Neural crest cell (in vitro differentiated cells): ENCODE results near the gene RNF121. TPM values are rescaled to one million over a fixed set of nuclear protein-coding genes. Genes with fewer than 3 reads are reported as not detected.

ENCODE experiments used
- DNase-seq: peaks from one replicate; pipeline ENCODE4 v3.0.0; 2021; ENCODE audit warnings: low read depth, mixed read lengths, low spot score
- H3K27ac Mint-ChIP-seq: one replicate; pipeline ENCODE4 v1.8.0; 2021; ENCODE audit warnings: mild to moderate bottlenecking, mixed read lengths; ENCODE audit not compliant: unreplicated experiment
- H3K27me3 Mint-ChIP-seq: 2 replicates; pipeline ENCODE4 v1.8.0; 2021; ENCODE audit warnings: low read depth, mild to moderate bottlenecking, mixed read lengths
- H3K36me3 Mint-ChIP-seq: 2 replicates; pipeline ENCODE4 v1.8.0; 2021; ENCODE audit warnings: low read depth, mild to moderate bottlenecking, mixed read lengths
- H3K4me1 Mint-ChIP-seq: 2 replicates; pipeline ENCODE4 v1.8.0; 2021; ENCODE audit warnings: mixed read lengths
- H3K4me3 Mint-ChIP-seq: one replicate; pipeline ENCODE4 v1.8.0; 2021; ENCODE audit warnings: mild to moderate bottlenecking, mixed read lengths
- H3K9me3 Mint-ChIP-seq: 2 replicates; pipeline ENCODE4 v1.8.0; 2021; ENCODE audit warnings: mixed read lengths
- CTCF ChIP-seq: fragments of 200-600 bp; sonication (generic); conservative IDR thresholded peaks from 2 replicates; pipeline ENCODE4 v1.5.0; 2021; ENCODE audit warnings: antibody characterized with exemption, mild to moderate bottlenecking
- total RNA-seq: library from RNA; stranded (reverse); gene quantifications from 2 replicates; pipeline ENCODE4 v1.2.1, GENCODE V29; 2021

The RNF121 gene
- total RNA-seq, 1 donor from 2014 or later = 48.8 TPM

GRCh38 chr11:71977743-71978418 lies 49.0 kb downstream of the RNF121 start:
- Mint-ChIP-seq H3K27me3 (no peaks in the 10 kb centered on the region), H3K36me3 (peaks cover 3% of the 10 kb centered on the region), H3K4me1 (no peaks in the 10 kb centered on the region), H3K27ac (no peak overlapping the region), H3K9me3 (no peaks in the 10 kb centered on the region), H3K4me3 (no peak overlapping the region)
- peak; percentile 77 for TF ChIP-seq CTCF
- DNase-seq = peak; percentile 48

- Mint-ChIP-seq H3K27ac (no peak overlapping the region), H3K27me3 (no peaks in the 10 kb centered on the region), H3K9me3 (no peaks in the 10 kb centered on the region), H3K4me3 (no peak overlapping the region), H3K36me3 (peaks cover 3% of the 10 kb centered on the region), H3K4me1 (no peaks in the 10 kb centered on the region)
- TF ChIP-seq CTCF = no peak
- DNase-seq = no peak
These were observed 50.2 kb downstream of the RNF121 start for GRCh38 chr11:71979094-71979493.

GRCh38 chr11:71979602-71980001 lies 50.8 kb downstream of the RNF121 start:
- Mint-ChIP-seq H3K4me1 (no peaks in the 10 kb centered on the region), H3K27ac (no peak overlapping the region), H3K9me3 (no peaks in the 10 kb centered on the region), H3K27me3 (no peaks in the 10 kb centered on the region), H3K36me3 (peaks cover 3% of the 10 kb centered on the region), H3K4me3 (no peak overlapping the region)
- no peak for TF ChIP-seq CTCF
- no peak for DNase-seq

- Mint-ChIP-seq H3K27me3 (no peaks in the 10 kb centered on the region), H3K4me1 (no peaks in the 10 kb centered on the region), H3K9me3 (no peaks in the 10 kb centered on the region), H3K4me3 (no peak overlapping the region), H3K27ac (no peak overlapping the region), H3K36me3 (peaks cover 5% of the 10 kb centered on the region)
- TF ChIP-seq CTCF = no peak
- no peak for DNase-seq
These were observed 57.3 kb downstream of the RNF121 start for GRCh38 chr11:71986131-71986530.

GRCh38 chr11:71987521-71987920 lies 58.7 kb downstream of the RNF121 start:
- Mint-ChIP-seq H3K4me1 (no peaks in the 10 kb centered on the region), H3K4me3 (no peak overlapping the region), H3K9me3 (no peaks in the 10 kb centered on the region)

More at GRCh38 chr11:71987521-71987920, 58.7 kb downstream of the RNF121 start:
- no peaks in the 10 kb centered on the region for H3K27me3 Mint-ChIP-seq
- TF ChIP-seq CTCF = no peak
- H3K27ac Mint-ChIP-seq = no peak overlapping the region
- H3K36me3 Mint-ChIP-seq = peaks cover 7% of the 10 kb centered on the region
- no peak for DNase-seq
